Gastrocnemius medialis (tissue), 4 donors: ENCODE data around the gene SH3GL3. TPM values are rescaled to one million over a fixed set of nuclear protein-coding genes. Genes with fewer than 3 reads are reported as not detected.

Experiments used
- ATAC-seq, 2 donors: fragments of 150-250 bp; one replicate each; pipeline ENCODE4 v1.9.1; 2016
- DNase-seq, 2 donors: peaks; one replicate each; pipeline ENCODE4 v3.0.0-alpha.2; 2019
- H3K27ac ChIP-seq, 4 donors: fragments of 200-600 bp; sonication (generic); 1 replicate in 1 of 4; 2 replicates in 3 of 4; pipeline ENCODE4 v1.5.1; 2016 to 2018; ENCODE audit warnings: mild to moderate bottlenecking in 2 of 4, moderate library complexity in 1 of 4
- H3K27me3 ChIP-seq, 3 donors: fragments of 200-600 bp; sonication (generic) in 2 of 3; 1 replicate in 1 of 3; 2 replicates in 2 of 3; pipeline versions ENCODE4 v1.5.1 to v1.6.0; 2016 to 2019; ENCODE audit warnings: mild to moderate bottlenecking in 1 of 3, moderate library complexity in 1 of 3
- H3K36me3 ChIP-seq, 2 donors: fragments of 200-600 bp; sonication (generic) in 1 of 2; one replicate each; pipeline ENCODE4 v1.5.1; 2017 to 2018
- H3K4me1 ChIP-seq, 2 donors: fragments of 200-600 bp; sonication (generic) in 1 of 2; one replicate each; pipeline ENCODE4 v1.5.1; 2016 to 2017; ENCODE audit warnings: mild to moderate bottlenecking in 2 of 2
- H3K4me3 ChIP-seq, 4 donors: fragments of 200-600 bp; sonication (generic) in 3 of 4; 1 replicate in 1 of 4; 2 replicates in 3 of 4; pipeline ENCODE4 v1.5.1; 2016 to 2019; ENCODE audit warnings: mild to moderate bottlenecking in 2 of 4
- H3K9me3 ChIP-seq, 3 donors: fragments of 200-600 bp; sonication (generic) in 2 of 3; 1 replicate in 1 of 3; 2 replicates in 2 of 3; pipeline ENCODE4 v1.5.1; 2016 to 2019
- POLR2A ChIP-seq, 2 donors: fragments of 450-650 bp; IDR thresholded peaks; one replicate each; pipeline ENCODE4 v1.6.1; 2017; ENCODE audit warnings: antibody characterized with exemption in 2 of 2, mild to moderate bottlenecking in 2 of 2, moderate library complexity in 2 of 2
- in situ Hi-C, 4 donors: fragments of 200-750 bp; cut with MboI; loops; one replicate each; pipeline versions ENCODE4 v1.15.0 to v1.8.0; 2017; ENCODE audit warnings: low sequenced_read_pairs in 4 of 4
- intact Hi-C: fragments of 100-400 bp; cut with DNase I; formaldehyde crosslinking; loops from one replicate; pipeline ENCODE4 v1.15.1; 2023; ENCODE audit warnings: low total_unique reads
- total RNA-seq, 4 donors: library from RNA; depleted of rRNA; stranded (reverse); fragments of >200 nt; gene quantifications; one replicate each; pipeline versions ENCODE4 v1.1.0 to v1.2.3, GENCODE V29; 2016
- TF ChIP-seq, protein P1 (sequence below), 5 experiments: fragments of 450-650 bp in 3 of 5; fragments of 200-600 bp in 2 of 5; sonication (generic) in 2 of 5; IDR thresholded peaks in 4 of 5; conservative IDR thresholded peaks in 1 of 5; 1 replicate in 4 of 5; 2 replicates in 1 of 5; pipeline ENCODE4 v1.5.1; 2016 to 2019; ENCODE audit warnings: antibody characterized with exemption in 5 of 5, mild to moderate bottlenecking in 3 of 5, moderate library complexity in 3 of 5

SH3GL3 gene
- total RNA-seq, 4 donors from 2014 or later: not detected

DNA sequence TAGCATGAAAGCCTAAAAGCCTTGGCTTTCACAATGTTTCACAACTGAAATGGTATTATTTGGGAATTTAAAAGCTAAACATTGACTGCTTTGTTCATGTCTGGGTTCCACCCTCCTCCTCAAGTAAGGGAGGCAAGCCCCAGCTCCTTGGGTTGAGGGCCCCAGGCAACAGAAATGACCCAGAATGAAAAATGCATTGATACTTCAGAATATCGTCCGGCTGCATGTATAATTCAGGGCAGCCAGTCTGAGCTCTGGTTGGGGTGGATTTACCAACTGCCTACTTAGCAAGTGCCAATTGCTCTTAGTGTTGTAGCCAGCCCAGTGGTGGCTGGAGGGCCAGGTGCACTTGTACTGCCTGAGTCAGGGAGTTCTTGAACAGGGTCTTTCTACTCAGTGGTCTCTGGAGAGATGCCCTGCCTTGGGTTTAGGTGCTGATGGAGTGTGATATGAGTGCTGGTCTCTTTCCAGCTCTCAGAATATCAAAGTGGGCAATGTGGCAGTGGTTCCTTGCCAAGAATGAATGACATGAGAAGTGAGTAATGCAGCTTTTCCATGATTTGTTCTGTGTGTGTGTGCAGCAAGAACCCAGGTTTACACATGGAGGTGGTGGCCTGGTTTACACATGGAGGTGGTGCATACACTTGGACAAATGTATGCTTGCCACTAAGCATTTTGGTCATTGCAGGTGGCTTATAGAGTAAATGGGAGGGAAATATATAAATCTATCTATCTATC is 165.9 kb downstream of the SH3GL3 start:
- no peak for DNase-seq
- TF ChIP-seq POLR2A (IDR thresholded peaks at IDR 0.05): no peak
- TF ChIP-seq, protein P1, sequence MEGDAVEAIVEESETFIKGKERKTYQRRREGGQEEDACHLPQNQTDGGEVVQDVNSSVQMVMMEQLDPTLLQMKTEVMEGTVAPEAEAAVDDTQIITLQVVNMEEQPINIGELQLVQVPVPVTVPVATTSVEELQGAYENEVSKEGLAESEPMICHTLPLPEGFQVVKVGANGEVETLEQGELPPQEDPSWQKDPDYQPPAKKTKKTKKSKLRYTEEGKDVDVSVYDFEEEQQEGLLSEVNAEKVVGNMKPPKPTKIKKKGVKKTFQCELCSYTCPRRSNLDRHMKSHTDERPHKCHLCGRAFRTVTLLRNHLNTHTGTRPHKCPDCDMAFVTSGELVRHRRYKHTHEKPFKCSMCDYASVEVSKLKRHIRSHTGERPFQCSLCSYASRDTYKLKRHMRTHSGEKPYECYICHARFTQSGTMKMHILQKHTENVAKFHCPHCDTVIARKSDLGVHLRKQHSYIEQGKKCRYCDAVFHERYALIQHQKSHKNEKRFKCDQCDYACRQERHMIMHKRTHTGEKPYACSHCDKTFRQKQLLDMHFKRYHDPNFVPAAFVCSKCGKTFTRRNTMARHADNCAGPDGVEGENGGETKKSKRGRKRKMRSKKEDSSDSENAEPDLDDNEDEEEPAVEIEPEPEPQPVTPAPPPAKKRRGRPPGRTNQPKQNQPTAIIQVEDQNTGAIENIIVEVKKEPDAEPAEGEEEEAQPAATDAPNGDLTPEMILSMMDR (IDR thresholded peaks at IDR 0.05 in 4 of 5, conservative IDR thresholded peaks at IDR 0.05 in 1 of 5): no peak
- Histone ChIP-seq H3K9me3 (no peaks in the 10 kb centered on the region), H3K27me3 (no peaks in the 10 kb centered on the region), H3K4me1 (no peaks in the 10 kb centered on the region), H3K4me3 (no peak overlapping the region), H3K36me3 (no peaks in the 10 kb centered on the region), H3K27ac (no peak overlapping the region)
- ATAC-seq: no peak
- intact Hi-C loops: no loop called here
- in situ Hi-C loops: no loop called here

DNA sequence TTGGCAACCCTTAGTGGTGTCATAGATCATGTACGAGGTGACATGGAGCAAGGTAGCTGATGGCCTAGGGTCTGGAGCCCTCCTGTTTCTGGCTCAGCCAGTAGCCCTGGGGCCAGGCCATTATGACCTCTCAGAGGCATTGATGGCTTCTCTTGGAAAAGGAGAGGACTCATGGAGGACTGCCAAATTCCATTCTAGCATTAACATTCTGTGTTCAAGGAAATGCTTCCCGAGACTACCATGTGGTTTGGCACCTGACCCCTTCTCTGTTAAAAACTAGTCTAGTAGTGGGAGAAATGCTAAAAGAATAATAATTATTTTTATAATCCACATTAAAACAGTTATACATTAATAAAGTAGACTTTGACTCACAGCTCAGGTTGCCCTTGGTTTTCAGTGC is 166.6 kb downstream of the SH3GL3 start:
- intact Hi-C loops (no loop called here), in situ Hi-C loops (no loop called here)
- Histone ChIP-seq H3K27ac (no peak overlapping the region), H3K36me3 (no peaks in the 10 kb centered on the region), H3K9me3 (no peaks in the 10 kb centered on the region), H3K4me3 (no peak overlapping the region), H3K4me1 (no peaks in the 10 kb centered on the region), H3K27me3 (no peaks in the 10 kb centered on the region)
- DNase-seq (no peak), ATAC-seq (no peak)
- TF ChIP-seq POLR2A (IDR thresholded peaks at IDR 0.05): no peak
- TF ChIP-seq, protein P1 (IDR thresholded peaks at IDR 0.05 in 4 of 5, conservative IDR thresholded peaks at IDR 0.05 in 1 of 5): no peak

DNA sequence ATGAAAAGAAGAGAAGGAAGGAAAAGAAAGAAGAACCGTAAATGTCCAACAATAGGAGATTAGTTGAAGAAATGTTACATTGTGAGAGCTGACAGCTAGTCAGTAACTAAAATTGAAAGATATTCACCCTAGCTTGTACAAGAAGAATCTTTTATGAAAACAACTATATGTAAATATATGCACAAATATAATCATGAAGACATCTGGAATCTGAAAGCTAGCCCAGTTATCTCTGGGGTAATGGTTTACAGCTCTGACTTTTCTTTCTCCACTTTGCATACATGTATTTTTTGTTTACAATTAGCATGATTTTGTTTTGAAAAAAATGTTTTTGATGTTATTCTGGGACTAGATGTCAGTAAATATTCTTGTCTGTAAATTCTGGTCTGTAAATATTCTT is 169.7 kb downstream of the SH3GL3 start:
- ATAC-seq (no peak), DNase-seq (no peak)
- no peak overlapping the region for H3K4me3 ChIP-seq
- no peak for TF ChIP-seq POLR2A (IDR thresholded peaks at IDR 0.05)
- TF ChIP-seq, protein P1 (IDR thresholded peaks at IDR 0.05 in 4 of 5, conservative IDR thresholded peaks at IDR 0.05 in 1 of 5): no peak
- in situ Hi-C loops (no loop called here), intact Hi-C loops (no loop called here)
- no peak overlapping the region for H3K27ac ChIP-seq
- no peaks in the 10 kb centered on the region for H3K4me1 ChIP-seq
- H3K36me3 ChIP-seq: no peaks in the 10 kb centered on the region
- H3K27me3 ChIP-seq: no peaks in the 10 kb centered on the region
- H3K9me3 ChIP-seq: no peaks in the 10 kb centered on the region

DNA sequence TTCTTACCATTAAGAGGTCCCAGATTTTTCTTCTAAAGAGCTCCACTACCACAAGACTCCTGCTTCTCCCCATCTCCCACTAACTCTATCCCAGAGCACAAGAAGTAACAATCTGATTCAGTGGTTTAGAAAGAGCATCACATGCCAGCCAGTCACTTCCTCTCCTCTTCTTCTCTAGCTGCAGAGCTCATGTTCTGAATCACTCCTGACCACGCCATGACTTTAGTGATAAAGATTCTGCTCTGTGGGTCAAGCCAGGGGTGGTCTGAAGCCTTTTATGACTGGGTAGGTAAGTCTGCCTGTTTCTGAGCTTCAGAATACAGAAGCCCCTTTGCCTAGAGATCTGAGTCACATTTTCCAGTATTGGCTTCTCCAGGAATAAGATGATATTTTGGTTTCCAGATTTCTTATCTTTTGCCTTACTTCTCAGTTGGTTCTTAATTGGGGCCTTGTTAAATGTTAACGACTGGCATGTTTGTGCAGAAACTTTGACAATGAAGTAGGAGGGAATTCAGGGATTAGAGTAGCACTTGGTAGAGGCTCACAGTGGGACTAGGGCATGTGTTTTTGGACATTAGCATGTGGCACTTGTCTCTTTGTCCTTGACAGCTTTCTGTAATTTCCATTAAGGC is 179.1 kb downstream of the SH3GL3 start:
- no peaks in the 10 kb centered on the region for H3K4me1 ChIP-seq
- ATAC-seq (no peak), DNase-seq (no peak)
- no peaks in the 10 kb centered on the region for H3K27me3 ChIP-seq
- intact Hi-C loops (no loop called here), in situ Hi-C loops (no loop called here)
- TF ChIP-seq POLR2A (IDR thresholded peaks at IDR 0.05): no peak
- TF ChIP-seq, protein P1 (IDR thresholded peaks at IDR 0.05 in 4 of 5, conservative IDR thresholded peaks at IDR 0.05 in 1 of 5): no peak
- H3K36me3 ChIP-seq: no peaks in the 10 kb centered on the region
- no peak overlapping the region for H3K4me3 ChIP-seq
- no peak overlapping the region for H3K27ac ChIP-seq
- no peaks in the 10 kb centered on the region for H3K9me3 ChIP-seq
